ENCODE data around the gene TMEM165. TPM values are rescaled to one million over a fixed set of nuclear protein-coding genes. Genes with fewer than 3 reads are reported as not detected.
"Not testable (repeated sequence)": the region's sequence is repeated elsewhere in the genome, so short reads cannot be mapped to it uniquely, and the experiment has no call there.

The TMEM165 gene
- total and polyA plus RNA-seq, 12 donors, result 52.4 to 290 (median 147) TPM

GRCh38 chr4:55356991-55357461 is 38.7 kb upstream of the TMEM165 start:
- H3K9me3 ChIP-seq (replicated peaks in 1 of 3), result no peaks in the 10 kb centered on the region
- no peaks in the 10 kb centered on the region for H3K36me3 ChIP-seq (replicated peaks in 1 of 2)
- H3K27ac ChIP-seq, result peak overlapping the region in 1 of 5 donors; percentile 8
- 70 to 76% (median 71%) methylated on average over 5 of the region's 5 CpGs for WGBS, 4 donors
- no peak overlapping the region for H3K4me3 ChIP-seq
- DNase-seq, result no peak
- H3K4me1 ChIP-seq (replicated peaks in 1 of 2), result peaks cover 22 to 24% of the 10 kb centered on the region in 2 donors
- TF ChIP-seq, protein P1, sequence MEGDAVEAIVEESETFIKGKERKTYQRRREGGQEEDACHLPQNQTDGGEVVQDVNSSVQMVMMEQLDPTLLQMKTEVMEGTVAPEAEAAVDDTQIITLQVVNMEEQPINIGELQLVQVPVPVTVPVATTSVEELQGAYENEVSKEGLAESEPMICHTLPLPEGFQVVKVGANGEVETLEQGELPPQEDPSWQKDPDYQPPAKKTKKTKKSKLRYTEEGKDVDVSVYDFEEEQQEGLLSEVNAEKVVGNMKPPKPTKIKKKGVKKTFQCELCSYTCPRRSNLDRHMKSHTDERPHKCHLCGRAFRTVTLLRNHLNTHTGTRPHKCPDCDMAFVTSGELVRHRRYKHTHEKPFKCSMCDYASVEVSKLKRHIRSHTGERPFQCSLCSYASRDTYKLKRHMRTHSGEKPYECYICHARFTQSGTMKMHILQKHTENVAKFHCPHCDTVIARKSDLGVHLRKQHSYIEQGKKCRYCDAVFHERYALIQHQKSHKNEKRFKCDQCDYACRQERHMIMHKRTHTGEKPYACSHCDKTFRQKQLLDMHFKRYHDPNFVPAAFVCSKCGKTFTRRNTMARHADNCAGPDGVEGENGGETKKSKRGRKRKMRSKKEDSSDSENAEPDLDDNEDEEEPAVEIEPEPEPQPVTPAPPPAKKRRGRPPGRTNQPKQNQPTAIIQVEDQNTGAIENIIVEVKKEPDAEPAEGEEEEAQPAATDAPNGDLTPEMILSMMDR (IDR thresholded peaks at IDR 0.05), result no peak
- TF ChIP-seq POLR2A (IDR thresholded peaks at IDR 0.05), result no peak
- no peaks in the 10 kb centered on the region for H3K27me3 ChIP-seq
- intact Hi-C loops (cut with DNase I), result no loop called here

DNA sequence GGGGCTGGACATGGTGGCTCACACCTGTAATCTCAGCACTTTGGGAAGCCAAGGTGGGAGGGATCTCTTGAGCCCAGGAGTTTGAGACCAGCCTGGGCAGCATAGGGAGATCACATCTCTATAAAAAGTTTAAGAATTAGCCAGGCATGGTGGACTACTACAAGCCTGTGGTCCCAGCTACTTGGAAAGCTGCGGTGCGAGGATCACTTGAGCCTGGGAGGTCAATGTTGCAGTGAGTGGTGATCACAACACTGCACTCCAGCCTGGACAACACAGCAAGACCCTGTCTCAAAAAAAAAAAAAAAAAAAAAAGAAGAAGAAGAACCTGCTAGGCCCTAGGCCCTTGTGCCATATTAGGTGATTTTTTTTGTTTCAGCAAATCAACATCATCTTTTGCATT is 37.5 kb upstream of the TMEM165 start:
- TF ChIP-seq, protein P1 (IDR thresholded peaks at IDR 0.05), result no peak
- no peak for TF ChIP-seq POLR2A (IDR thresholded peaks at IDR 0.05)
- peak overlapping the region in 4 of 5 donors; percentile 4 to 80 (median 78) for H3K27ac ChIP-seq
- 97 to 100% (median 100%) methylated on average over 2 of the region's 2 CpGs; no CpG with 5 or more reads in 1 of the 4 donors for WGBS, 4 donors
- H3K36me3 ChIP-seq (replicated peaks in 1 of 2), result no peaks in the 10 kb centered on the region
- no peaks in the 10 kb centered on the region for H3K27me3 ChIP-seq
- peaks cover 22 to 24% of the 10 kb centered on the region in 2 donors for H3K4me1 ChIP-seq (replicated peaks in 1 of 2)
- intact Hi-C loops (cut with DNase I), result no loop called here
- no peak for DNase-seq
- no peak overlapping the region for H3K4me3 ChIP-seq
- no peaks in the 10 kb centered on the region for H3K9me3 ChIP-seq (replicated peaks in 1 of 3)

- intact Hi-C loops (cut with DNase I), result no loop called here
- Histone ChIP-seq H3K27ac (peak overlapping the region; percentile 30 to 80 (median 76)), H3K4me1 (replicated peaks in 1 of 2) (peaks cover 22 to 24% of the 10 kb centered on the region in 2 donors), H3K27me3 (no peaks in the 10 kb centered on the region), H3K4me3 (no peak overlapping the region), H3K9me3 (replicated peaks in 1 of 3) (no peaks in the 10 kb centered on the region), H3K36me3 (replicated peaks in 1 of 2) (no peaks in the 10 kb centered on the region)
- WGBS, 4 donors, result 8 to 19% (median 9%) methylated on average over 2 of the region's 2 CpGs
- DNase-seq, result peak in 1 of 7 donors; percentile 31
- TF ChIP-seq, protein P1 (IDR thresholded peaks at IDR 0.05), result no peak
- TF ChIP-seq POLR2A (IDR thresholded peaks at IDR 0.05), result no peak
Measured at GRCh38 chr4:55358668-55359067, 37.1 kb upstream of the TMEM165 start.

GRCh38 chr4:55359397-55359916 is 36.3 kb upstream of the TMEM165 start:
- Histone ChIP-seq H3K27ac (peak overlapping the region; percentile 30 to 80 (median 76)), H3K36me3 (replicated peaks in 1 of 2) (no peaks in the 10 kb centered on the region), H3K9me3 (replicated peaks in 1 of 3) (no peaks in the 10 kb centered on the region), H3K27me3 (no peaks in the 10 kb centered on the region), H3K4me3 (no peak overlapping the region), H3K4me1 (replicated peaks in 1 of 2) (peaks cover 22 to 24% of the 10 kb centered on the region in 2 donors)
- DNase-seq, result peak; percentile 22 to 71 (median 65)
- 28 to 55% (median 47%) methylated on average over 7 to 8 of the region's 8 CpGs for WGBS, 4 donors
- intact Hi-C loops (cut with DNase I), result no loop called here
- TF ChIP-seq, protein P1 (IDR thresholded peaks at IDR 0.05), result no peak
- peak in 1 of 2 donors; percentile 32 for TF ChIP-seq POLR2A (IDR thresholded peaks at IDR 0.05)

DNA sequence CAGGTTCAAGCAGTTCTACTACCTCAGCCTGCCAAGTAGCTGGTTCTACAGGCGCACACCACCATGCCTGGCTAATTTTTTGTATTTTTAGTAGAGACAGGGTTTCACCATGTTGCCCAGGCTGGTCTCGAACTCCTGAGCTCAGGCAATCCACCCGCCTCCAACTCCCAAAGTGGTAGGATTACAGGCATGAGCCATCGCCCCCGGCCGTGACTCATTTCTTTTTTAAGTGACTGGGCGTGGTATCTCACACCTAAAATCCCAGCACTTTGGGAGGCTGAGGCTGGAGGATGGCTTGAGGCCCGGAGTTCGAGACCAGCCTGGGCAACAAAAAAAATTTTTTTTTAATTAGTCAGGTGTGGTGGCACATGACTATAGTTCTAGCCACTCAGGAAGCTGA is 32.8 kb upstream of the TMEM165 start:
- H3K4me3 ChIP-seq; H3K27ac ChIP-seq; DNase-seq; H3K36me3 ChIP-seq (replicated peaks in 1 of 2); H3K9me3 ChIP-seq (replicated peaks in 1 of 3); H3K27me3 ChIP-seq; intact Hi-C loops (cut with DNase I): not testable (repeated sequence)
- 95 to 99% (median 96%) methylated on average over 9 of the region's 9 CpGs for WGBS, 4 donors
- peaks cover 18 to 21% of the 10 kb centered on the region in 2 donors for H3K4me1 ChIP-seq (replicated peaks in 1 of 2)

Measured in adrenal gland (tissue), 12 donors.